Osteocyte (in vitro differentiated cells): Measurements from ENCODE around the gene PARP8. TPM values are rescaled to one million over a fixed set of nuclear protein-coding genes. Genes with fewer than 3 reads are reported as not detected.
"Not testable (repeated sequence)": the region's sequence is repeated elsewhere in the genome, so short reads cannot be mapped to it uniquely, and the experiment has no call there.

Experiments
- DNase-seq: peaks from one replicate; pipeline ENCODE4 v3.0.0; 2021; ENCODE audit warnings: mixed read lengths; ENCODE audit not compliant: unreplicated experiment; ENCODE audit errors: extremely low spot score
- H3K27ac Mint-ChIP-seq: one replicate; pipeline ENCODE4 v1.8.0; 2021; ENCODE audit warnings: mild to moderate bottlenecking, mixed read lengths; ENCODE audit not compliant: unreplicated experiment
- H3K27me3 Mint-ChIP-seq: one replicate; pipeline ENCODE4 v1.8.0; 2021; ENCODE audit warnings: mixed read lengths; ENCODE audit not compliant: unreplicated experiment
- H3K36me3 Mint-ChIP-seq: one replicate; pipeline ENCODE4 v1.8.0; 2021; ENCODE audit warnings: mixed read lengths; ENCODE audit not compliant: unreplicated experiment
- H3K4me1 Mint-ChIP-seq: one replicate; pipeline ENCODE4 v1.8.0; 2021; ENCODE audit warnings: mixed read lengths; ENCODE audit not compliant: unreplicated experiment
- H3K4me3 Mint-ChIP-seq: one replicate; pipeline ENCODE4 v1.8.0; 2021; ENCODE audit warnings: mild to moderate bottlenecking, moderate library complexity, mixed read lengths; ENCODE audit not compliant: unreplicated experiment
- H3K9me3 Mint-ChIP-seq: one replicate; pipeline ENCODE4 v1.8.0; 2021; ENCODE audit warnings: mixed read lengths; ENCODE audit not compliant: unreplicated experiment
- total RNA-seq: library from RNA; stranded (reverse); gene quantifications from 2 replicates; pipeline ENCODE4 v1.2.1, GENCODE V29; 2021
- TF ChIP-seq, protein P1 (sequence below): fragments of 200-600 bp; sonication (generic); IDR thresholded peaks from 2 replicates; pipeline ENCODE4 v1.5.0; 2021; ENCODE audit warnings: antibody characterized with exemption, mild to moderate bottlenecking, moderate library complexity

PARP8 gene
- total RNA-seq, 1 donor from 2014 or later, result 23.9 TPM

DNA sequence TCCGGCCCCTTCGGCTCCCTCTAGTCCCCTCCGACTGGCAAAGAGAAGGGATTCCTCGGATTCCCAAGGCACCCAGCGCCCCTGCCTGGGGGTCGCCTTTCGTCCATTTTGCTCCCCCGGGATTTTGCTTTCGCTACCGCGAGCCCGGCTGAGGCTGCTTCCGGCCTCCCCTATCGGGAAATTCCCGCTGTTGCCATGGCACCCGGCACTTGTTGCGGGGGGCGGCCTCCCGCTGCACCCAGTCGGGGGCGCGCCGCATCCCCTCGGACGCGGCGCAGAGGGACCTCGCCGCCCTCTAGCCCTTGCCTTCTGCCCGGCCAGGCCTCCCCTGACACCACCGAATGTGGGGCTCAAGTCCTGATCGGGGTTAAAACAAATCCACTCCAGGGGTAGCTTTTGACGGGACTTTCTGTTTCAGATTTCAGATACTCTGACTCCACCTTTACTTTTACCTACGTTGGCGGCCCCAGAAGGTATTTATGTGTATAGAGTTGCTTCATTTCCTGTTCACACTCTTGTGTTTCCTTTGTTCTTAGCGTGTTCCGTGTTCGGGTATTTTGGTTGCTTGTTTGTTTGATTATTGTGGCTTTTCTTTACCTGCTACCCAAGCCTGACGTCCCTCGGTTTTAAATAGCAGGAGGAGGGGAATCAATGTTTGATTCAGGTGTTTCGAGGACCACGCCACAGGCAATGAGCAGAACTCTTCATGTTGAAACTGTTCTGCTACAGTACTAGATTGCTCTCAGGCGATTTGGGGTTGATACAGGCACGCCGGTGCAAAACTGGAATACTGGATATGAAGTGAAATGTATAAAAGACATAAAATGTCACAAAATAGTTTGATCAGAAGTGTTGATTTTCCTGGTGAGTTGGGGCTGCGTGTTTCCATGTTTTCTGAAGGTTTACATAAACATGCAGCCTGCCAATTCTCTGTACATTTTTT lies 1.5 kb downstream of the PARP8 start:
- H3K9me3 Mint-ChIP-seq, result no peaks in the 10 kb centered on the region
- TF ChIP-seq, protein P1, sequence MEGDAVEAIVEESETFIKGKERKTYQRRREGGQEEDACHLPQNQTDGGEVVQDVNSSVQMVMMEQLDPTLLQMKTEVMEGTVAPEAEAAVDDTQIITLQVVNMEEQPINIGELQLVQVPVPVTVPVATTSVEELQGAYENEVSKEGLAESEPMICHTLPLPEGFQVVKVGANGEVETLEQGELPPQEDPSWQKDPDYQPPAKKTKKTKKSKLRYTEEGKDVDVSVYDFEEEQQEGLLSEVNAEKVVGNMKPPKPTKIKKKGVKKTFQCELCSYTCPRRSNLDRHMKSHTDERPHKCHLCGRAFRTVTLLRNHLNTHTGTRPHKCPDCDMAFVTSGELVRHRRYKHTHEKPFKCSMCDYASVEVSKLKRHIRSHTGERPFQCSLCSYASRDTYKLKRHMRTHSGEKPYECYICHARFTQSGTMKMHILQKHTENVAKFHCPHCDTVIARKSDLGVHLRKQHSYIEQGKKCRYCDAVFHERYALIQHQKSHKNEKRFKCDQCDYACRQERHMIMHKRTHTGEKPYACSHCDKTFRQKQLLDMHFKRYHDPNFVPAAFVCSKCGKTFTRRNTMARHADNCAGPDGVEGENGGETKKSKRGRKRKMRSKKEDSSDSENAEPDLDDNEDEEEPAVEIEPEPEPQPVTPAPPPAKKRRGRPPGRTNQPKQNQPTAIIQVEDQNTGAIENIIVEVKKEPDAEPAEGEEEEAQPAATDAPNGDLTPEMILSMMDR, result no peak
- DNase-seq, result peak; percentile 89
- peak overlapping the region; percentile 99 for H3K27ac Mint-ChIP-seq
- H3K27me3 Mint-ChIP-seq, result no peaks in the 10 kb centered on the region
- H3K4me3 Mint-ChIP-seq, result peak overlapping the region; percentile 95
- no peaks in the 10 kb centered on the region for H3K36me3 Mint-ChIP-seq
- peaks cover 47% of the 10 kb centered on the region for H3K4me1 Mint-ChIP-seq

DNA sequence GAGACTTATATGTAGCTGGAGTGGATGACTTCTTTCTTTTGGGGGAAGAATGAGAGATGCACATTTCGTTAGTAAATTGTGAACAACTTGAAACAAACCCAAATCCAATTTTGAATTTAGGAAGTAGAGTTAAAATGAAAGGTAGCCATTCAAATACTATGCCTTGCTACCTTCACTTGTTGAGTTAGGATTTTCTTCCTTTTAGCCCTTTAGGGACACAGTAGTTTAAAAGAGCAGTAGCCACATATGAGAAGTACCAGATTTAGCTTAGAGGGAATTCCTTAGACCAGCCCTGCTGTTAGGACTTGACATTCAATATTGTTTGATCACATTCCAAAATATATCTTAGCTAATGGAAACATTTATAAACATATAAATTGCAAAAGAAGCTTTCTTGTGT lies 2.2 kb downstream of the PARP8 start:
- H3K27me3 Mint-ChIP-seq, H3K36me3 Mint-ChIP-seq, DNase-seq, H3K9me3 Mint-ChIP-seq: not testable (repeated sequence)
- Mint-ChIP-seq H3K4me1 (peaks cover 54% of the 10 kb centered on the region), H3K4me3 (peak overlapping the region; percentile 95), H3K27ac (peak overlapping the region; percentile 99)

DNA sequence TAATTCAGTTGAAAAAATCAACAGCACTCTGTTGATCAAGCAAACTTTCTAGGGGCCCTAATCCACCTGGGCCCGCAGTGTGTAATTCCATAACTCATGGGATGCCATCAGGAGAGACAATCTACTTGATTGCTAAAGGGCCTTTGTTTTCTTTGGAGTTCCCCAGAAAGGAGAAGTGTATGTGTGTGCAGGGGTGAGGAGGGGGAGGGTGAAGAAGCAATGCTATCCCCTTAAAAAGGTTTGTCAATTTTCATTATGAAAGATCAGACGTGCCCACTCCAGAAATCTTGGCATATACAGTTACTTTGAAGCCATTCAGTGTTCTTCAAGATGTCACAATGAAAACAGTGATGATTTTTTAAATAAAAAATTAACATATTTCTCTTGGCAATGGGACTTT lies 6.2 kb downstream of the PARP8 start:
- no peak for DNase-seq
- H3K27ac Mint-ChIP-seq, result peak overlapping the region; percentile 78
- peaks cover 76% of the 10 kb centered on the region for H3K4me1 Mint-ChIP-seq
- no peaks in the 10 kb centered on the region for H3K9me3 Mint-ChIP-seq
- TF ChIP-seq, protein P1, result no peak
- H3K36me3 Mint-ChIP-seq, result no peaks in the 10 kb centered on the region
- no peak overlapping the region for H3K4me3 Mint-ChIP-seq
- H3K27me3 Mint-ChIP-seq, result no peaks in the 10 kb centered on the region

DNA sequence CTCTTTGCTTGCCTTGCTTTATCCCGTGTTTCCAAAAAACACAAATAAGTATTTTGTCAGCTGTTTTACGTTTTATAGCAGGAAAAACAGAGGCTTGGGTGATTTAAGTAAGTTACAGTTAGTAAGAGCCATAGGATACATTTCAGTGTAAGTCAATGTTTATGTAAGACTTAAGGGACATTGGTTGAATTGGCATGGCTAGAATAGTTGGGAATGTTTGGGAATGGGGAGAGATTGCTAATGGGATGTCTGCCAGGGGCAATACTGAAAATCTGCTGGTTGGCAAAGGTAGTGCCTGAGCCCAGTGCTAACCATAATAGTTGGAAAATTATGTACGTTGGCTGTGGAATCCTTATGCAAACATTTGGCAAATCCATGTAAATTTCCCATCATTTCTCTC lies 7.0 kb downstream of the PARP8 start:
- Mint-ChIP-seq H3K4me3 (peak overlapping the region; percentile 2), H3K27ac (peak overlapping the region; percentile 78), H3K4me1 (peaks cover 79% of the 10 kb centered on the region)
- H3K36me3 Mint-ChIP-seq, H3K9me3 Mint-ChIP-seq, H3K27me3 Mint-ChIP-seq, DNase-seq: not testable (repeated sequence)

DNA sequence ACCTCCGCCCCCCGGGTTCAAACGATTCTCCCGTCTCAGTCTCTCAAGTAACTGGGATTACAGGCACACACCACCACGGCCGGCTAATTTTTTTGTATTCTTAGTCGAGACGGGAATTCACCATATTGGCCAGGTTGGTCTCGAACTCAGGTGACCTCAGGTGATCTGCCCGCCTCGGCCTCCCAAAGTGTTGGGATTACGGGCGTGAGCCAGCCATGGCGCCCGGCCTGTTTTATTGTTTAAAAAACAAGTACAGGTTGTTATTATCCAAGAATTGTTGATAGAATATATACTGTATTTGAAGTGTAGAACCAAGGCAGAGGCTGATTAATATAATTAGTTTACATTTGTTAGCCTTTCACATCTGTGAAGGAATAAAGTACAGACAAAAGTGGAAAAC lies 8.9 kb downstream of the PARP8 start:
- no peaks in the 10 kb centered on the region for H3K36me3 Mint-ChIP-seq
- H3K27me3 Mint-ChIP-seq, result no peaks in the 10 kb centered on the region
- no peaks in the 10 kb centered on the region for H3K9me3 Mint-ChIP-seq
- DNase-seq, result no peak
- no peak overlapping the region for H3K27ac Mint-ChIP-seq
- H3K4me3 Mint-ChIP-seq, result no peak overlapping the region
- TF ChIP-seq, protein P1, result no peak
- H3K4me1 Mint-ChIP-seq, result peaks cover 82% of the 10 kb centered on the region

DNA sequence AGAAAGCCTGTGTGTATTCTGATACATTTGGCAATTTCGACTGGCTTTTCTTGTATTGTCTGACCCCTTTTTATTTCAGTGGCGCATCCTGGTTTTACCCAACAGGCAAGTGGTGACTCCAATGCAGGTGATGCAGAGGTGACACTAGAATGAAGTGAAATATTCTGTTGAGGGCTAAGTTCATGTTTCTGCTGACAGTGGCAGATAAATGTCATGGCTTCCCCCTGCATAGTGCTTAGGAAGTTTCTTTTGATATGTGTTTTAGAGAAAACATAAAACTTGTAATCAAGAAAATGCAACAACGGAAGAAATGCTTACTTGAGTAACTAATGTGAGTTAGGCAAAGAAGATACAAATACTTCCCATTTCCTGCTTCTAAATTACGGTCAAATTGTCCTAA lies 13.1 kb downstream of the PARP8 start:
- H3K4me1 Mint-ChIP-seq, result peaks cover 76% of the 10 kb centered on the region
- DNase-seq, H3K27me3 Mint-ChIP-seq, H3K4me3 Mint-ChIP-seq, H3K36me3 Mint-ChIP-seq, H3K9me3 Mint-ChIP-seq, H3K27ac Mint-ChIP-seq: not testable (repeated sequence)
